K562 (cell line): ENCODE data around the gene BBX. TPM values are rescaled to one million over a fixed set of nuclear protein-coding genes. Genes with fewer than 3 reads are reported as not detected.

Experiments
- ATAC-seq: fragments of 200-7000 bp; cut with Tn5 transposase; 3 replicates; pipeline ENCODE4 v1.9.1; 2020; ENCODE audit warnings: moderate library complexity
- BruUV-seq: library from RNA; stranded (reverse); fragments of 400-500 nt; replicated peaks from 2 replicates; lab custom pipeline; 2021; lab: Mats Ljungman, UMichigan
- CTCF ChIA-PET: fragments of 300-600 bp; formaldehyde crosslinking; extraction: SDS; loops from one replicate; lab custom pipeline; 2021; ENCODE audit warnings: low intra/inter-chr PET ratio; lab: Yijun Ruan, JAX
- POLR2A ChIA-PET: fragments of 300-600, 350-650 bp; sonication (Branson Sonifier 250); formaldehyde crosslinking; extraction: SDS; loops from one replicate; lab custom pipeline; 2021; ENCODE audit warnings: antibody characterized with exemption, inconsistent platforms; lab: Yijun Ruan, JAX
- DNase-seq, 4 experiments: peaks; one replicate each; pipeline versions ENCODE4 v3.0.0 to v3.0.0-alpha.2; 2011 to 2018; ENCODE audit warnings: low spot score in 3 of 4, mixed read lengths in 3 of 4; ENCODE audit errors: extremely low read depth in 1 of 4
- FAIRE-seq: peaks from 2 replicates; lab custom pipeline; 2011; peaks lifted over from hg19 to GRCh38; lab: Jason Lieb, UNC
- H2AFZ ChIP-seq: 2 replicates; pipeline ENCODE4 v1.6.0; 2011; ENCODE audit warnings: low read depth, low read length, control low read depth, inconsistent platforms
- H3K27ac ChIP-seq: fragments of 200-600 bp; 3 replicates; pipeline ENCODE4 v1.8.0; 2011; ENCODE audit warnings: low read depth, mild to moderate bottlenecking, control low read depth, inconsistent platforms, low read length, moderate library complexity, mixed read lengths; ENCODE audit errors: extremely low read depth
- H3K27me3 ChIP-seq, 2 experiments: fragments of 300-600 bp in 1 of 2; 2 replicates in 1 of 2; 3 replicates in 1 of 2; pipeline versions ENCODE4 v1.6.0 to v1.8.0; 2011; ENCODE audit warnings: inconsistent platforms in 2 of 2, low read length in 2 of 2, mild to moderate bottlenecking in 1 of 2, mixed read lengths in 1 of 2, moderate library complexity in 1 of 2; ENCODE audit not compliant: control insufficient read depth in 2 of 2, insufficient read depth in 2 of 2
- H3K36me3 ChIP-seq: fragments of 300-600 bp; 3 replicates; pipeline ENCODE4 v1.8.0; 2011; ENCODE audit warnings: mild to moderate bottlenecking, low read length, inconsistent platforms; ENCODE audit not compliant: control insufficient read depth, insufficient read depth
- H3K4me1 ChIP-seq, 2 experiments: fragments of 200-600 bp in 1 of 2; replicated peaks in 1 of 2; 2 replicates in 1 of 2; 3 replicates in 1 of 2; pipeline versions ENCODE4 v1.5.1 to v1.8.0; 2011; ENCODE audit warnings: inconsistent platforms in 2 of 2, low read length in 2 of 2, mild to moderate bottlenecking in 1 of 2, mixed read lengths in 1 of 2, moderate library complexity in 1 of 2; ENCODE audit not compliant: control insufficient read depth in 2 of 2, insufficient read depth in 2 of 2
- H3K4me2 ChIP-seq: 2 replicates; pipeline ENCODE4 v1.6.1; 2011; ENCODE audit warnings: low read length, control low read depth, inconsistent platforms, mixed read lengths; ENCODE audit not compliant: insufficient read depth
- H3K4me3 ChIP-seq: fragments of 200-600 bp; sonication (generic), shearing (Covaris generic); 2 replicates; pipeline ENCODE4 v1.5.1; 2016; ENCODE audit warnings: control low read depth, inconsistent platforms
- H3K79me2 ChIP-seq: fragments of 200-600 bp; 3 replicates; pipeline ENCODE4 v1.8.0; 2011; ENCODE audit warnings: low read length, inconsistent platforms; ENCODE audit not compliant: control insufficient read depth, insufficient read depth
- H3K9ac ChIP-seq, 2 experiments: 2 replicates each; pipeline versions ENCODE4 v1.6.0 to v1.6.1; 2011; ENCODE audit warnings: low read depth in 2 of 2, low read length in 2 of 2, control low read depth in 1 of 2, inconsistent platforms in 1 of 2, mild to moderate bottlenecking in 1 of 2, mixed read lengths in 1 of 2; ENCODE audit not compliant: insufficient read depth in 1 of 2
- H3K9me1 ChIP-seq: one replicate; pipeline ENCODE4 v1.6.0; 2011; ENCODE audit warnings: inconsistent platforms, mild to moderate bottlenecking, low read length, moderate library complexity; ENCODE audit not compliant: control insufficient read depth, insufficient read depth
- H3K9me3 ChIP-seq: replicated peaks from 2 replicates; pipeline ENCODE4 v1.5.1; 2011; ENCODE audit warnings: low read depth, low read length, inconsistent platforms; ENCODE audit not compliant: control insufficient read depth, insufficient read depth
- H4K20me1 ChIP-seq: replicated peaks from 2 replicates; pipeline ENCODE4 v1.6.1; 2011; ENCODE audit warnings: low read length, inconsistent platforms, mixed read lengths; ENCODE audit not compliant: control insufficient read depth, insufficient read depth
- BRD9 ChIP-seq: fragments of 450-650 bp; IDR thresholded peaks from 2 replicates; pipeline ENCODE4 v1.6.1; 2018; ENCODE audit warnings: low read depth; ENCODE audit not compliant: partially characterized antibody
- CREB1 ChIP-seq, 2 experiments: sonication (generic) in 1 of 2; formaldehyde crosslinking in 1 of 2; IDR thresholded peaks; 2 replicates each; pipeline versions ENCODE4 v1.6.1 to v1.8.0; 2012 to 2022; ENCODE audit warnings: inconsistent platforms in 1 of 2, mild to moderate bottlenecking in 1 of 2, missing genetic modification reagents in 1 of 2, moderate library complexity in 1 of 2
- DMBX1 ChIP-seq: fragments of 250-450 bp; sonication (Bioruptor Pico); IDR thresholded peaks from 2 replicates; pipeline ENCODE4 v1.8.0; 2022; ENCODE audit warnings: inconsistent platforms, mild to moderate bottlenecking, moderate library complexity, borderline replicate concordance
- FOS ChIP-seq: IDR thresholded peaks from 3 replicates; pipeline ENCODE4 v1.6.1; 2011; ENCODE audit not compliant: insufficient read length; ENCODE audit errors: extremely low read depth
- FOXM1 ChIP-seq, 2 experiments: fragments of 450-650 bp in 1 of 2; sonication (generic) in 1 of 2; formaldehyde crosslinking in 1 of 2; IDR thresholded peaks; 2 replicates each; pipeline versions ENCODE4 v1.6.1 to v1.9.0; 2017 to 2022; ENCODE audit warnings: low read depth in 2 of 2, mild to moderate bottlenecking in 2 of 2, missing genetic modification reagents in 1 of 2, moderate library complexity in 1 of 2
- HDAC3 ChIP-seq: fragments of 450-650 bp; IDR thresholded peaks from 2 replicates; pipeline ENCODE4 v1.6.1; 2018; ENCODE audit warnings: borderline replicate concordance, mild to moderate bottlenecking, moderate library complexity; ENCODE audit not compliant: partially characterized antibody
- NCOR1 ChIP-seq: fragments of 450-650 bp; IDR thresholded peaks from 2 replicates; pipeline ENCODE4 v1.6.1; 2016; ENCODE audit warnings: mild to moderate bottlenecking, moderate library complexity
- NFIX ChIP-seq: fragments of 250-450 bp; sonication (Bioruptor Pico); IDR thresholded peaks from 2 replicates; pipeline ENCODE4 v1.4.0; 2020; ENCODE audit warnings: low read depth, mild to moderate bottlenecking, moderate library complexity
- NR3C1 ChIP-seq: sonication (generic); formaldehyde crosslinking; IDR thresholded peaks from 2 replicates; pipeline ENCODE4 v1.8.1; 2022; ENCODE audit warnings: missing genetic modification reagents
- POLR3A ChIP-seq: IDR thresholded peaks from 2 replicates; pipeline ENCODE4 v1.6.1; 2011; ENCODE audit warnings: borderline replicate concordance, mild to moderate bottlenecking, moderate library complexity; ENCODE audit not compliant: insufficient read length, insufficient read depth; ENCODE audit errors: extremely low read depth
- PPARD ChIP-seq: fragments of 250-450 bp; sonication (Bioruptor Pico); IDR thresholded peaks from 2 replicates; pipeline ENCODE4 v1.8.0; 2022; ENCODE audit warnings: inconsistent platforms, mild to moderate bottlenecking, moderate library complexity
- RB1 ChIP-seq: fragments of 450-650 bp; IDR thresholded peaks from 2 replicates; pipeline ENCODE4 v1.6.1; 2017; ENCODE audit warnings: low read depth, mild to moderate bottlenecking
- RUNX1 ChIP-seq: sonication (generic); IDR thresholded peaks from 2 replicates; pipeline ENCODE4 v1.6.1; 2016; ENCODE audit warnings: antibody characterized with exemption, low read depth
- SRSF7 ChIP-seq: fragments of 200-400 bp; formaldehyde crosslinking; optimal IDR thresholded peaks from 2 replicates; pipeline ENCODE3; 2017; ENCODE audit warnings: mild to moderate bottlenecking, low read depth, low read length
- TAF9B ChIP-seq: fragments of 450-650 bp; IDR thresholded peaks from 2 replicates; pipeline ENCODE4 v1.6.1; 2018; ENCODE audit warnings: mild to moderate bottlenecking; ENCODE audit not compliant: partially characterized antibody
- WHSC1 ChIP-seq: IDR thresholded peaks from one replicate; pipeline ENCODE4 v1.6.1; 2012; ENCODE audit warnings: low read length, control low read depth, inconsistent platforms
- ZNF274 ChIP-seq: IDR thresholded peaks from 2 replicates; pipeline ENCODE4 v1.6.1; 2011; ENCODE audit warnings: low read depth, mild to moderate bottlenecking, low read length, moderate library complexity, borderline replicate concordance
- WGBS: fragments of 100-300 bp; shearing (Covaris generic); methylation state at CpG from one replicate; pipeline ENCODE4 v1.1.6; 2016; ENCODE audit warnings: low coverage, mixed read lengths; ENCODE audit not compliant: insufficient coverage; ENCODE audit errors: missing lambda C conversion rate; 5-methylcytosine and 5-hydroxymethylcytosine counted together
- in situ Hi-C: fragments of 300-500 bp; cut with MboI; formaldehyde crosslinking; loops from 4 replicates; pipeline ENCODE4 v1.15.0; 2018; ENCODE audit warnings: inconsistent platforms, mixed read lengths
- intact Hi-C: fragments of 100-400 bp; cut with micrococcal nuclease; formaldehyde crosslinking; loops from 2 replicates; pipeline ENCODE4 v1.14.2; 2022
- polyA plus RNA-seq, 8 experiments: library from polyadenylated mRNA; depleted of rRNA in 4 of 8; stranded (reverse) in 5 of 8; unstranded in 3 of 8; fragments of >200 nt; fragmentation: Nextera tagmentation in 2 of 8; fragmentation: Illumina TruSeq in 1 of 8; extraction: Ambion mirVana in 2 of 8; extraction: Trizol in 1 of 8; gene quantifications; 2 replicates each; pipeline versions ENCODE4 v1.2.1 to v1.2.3, GENCODE V29; 2011 to 2014; ENCODE audit warnings: inconsistent platforms in 1 of 8, missing spikeins in 1 of 8
- total RNA-seq, 7 experiments: library from RNA; depleted of rRNA in 6 of 7; stranded (reverse); fragments of >200 nt in 6 of 7; fragmentation: Illumina TruSeq in 2 of 7; extraction: Trizol in 2 of 7; gene quantifications; 2 replicates each; pipeline versions ENCODE4 v1.2.1 to v1.2.3, GENCODE V29; 2011 to 2021; ENCODE audit warnings: low replicate concordance in 1 of 7
- TF ChIP-seq, protein P1 (sequence below): fragments of 450-650 bp; IDR thresholded peaks from 2 replicates; pipeline ENCODE4 v1.6.1; 2018; ENCODE audit warnings: mild to moderate bottlenecking, low read depth; ENCODE audit not compliant: partially characterized antibody
- TF ChIP-seq, protein P2 (sequence below): sonication (generic); formaldehyde crosslinking; IDR thresholded peaks from 2 replicates; pipeline ENCODE4 v1.4.0; 2020; ENCODE audit warnings: mild to moderate bottlenecking, missing genetic modification reagents

BBX gene
- total and polyA plus RNA-seq, 9 of the 15 experiments (the other 6 are each of a cell fraction or from before 2014, with no cell fraction given), result 4.9 to 19.5 (median 11.8) TPM

DNA sequence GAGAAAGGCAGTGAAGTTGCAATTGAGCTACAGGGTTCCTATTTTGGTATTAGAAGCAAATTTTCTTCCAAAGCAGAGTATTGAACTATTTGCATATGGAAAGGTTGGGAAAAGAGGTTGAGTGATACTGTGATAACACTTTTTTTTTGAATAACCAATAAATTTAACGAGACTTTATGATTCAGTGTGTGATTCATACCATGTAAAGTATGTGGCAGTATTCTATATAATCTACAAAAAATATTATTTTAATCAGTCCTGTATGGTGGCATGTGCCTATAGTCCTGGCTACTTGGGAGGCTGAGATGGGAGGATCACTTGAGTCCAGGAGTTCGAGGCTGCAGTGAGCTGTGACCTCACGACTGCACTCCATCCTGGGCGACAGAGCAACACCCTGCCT is 206.9 kb downstream of the BBX start:
- H3K4me3 ChIP-seq, result no peak overlapping the region

More for the DNA sequence above, 206.9 kb downstream of the BBX start:
- intact Hi-C loops (no loop called here), in situ Hi-C loops (no loop called here)
- Histone ChIP-seq H3K4me2 (no peak overlapping the region), H3K4me1 (no peaks in the 10 kb centered on the region), H3K27me3 (no peaks in the 10 kb centered on the region), H3K36me3 (peaks cover 5% of the 10 kb centered on the region; the same call in 2 of the 3 replicates), H3K9me1 (no peaks in the 10 kb centered on the region), H3K9ac (no peak overlapping the region), H3K79me2 (no peaks in the 10 kb centered on the region), H2AFZ (no peak overlapping the region), H4K20me1 (no peaks in the 10 kb centered on the region), H3K27ac (no peak overlapping the region), H3K9me3 (no peaks in the 10 kb centered on the region)
- WGBS, result 44% methylated on average over 4 of the region's 4 CpGs
- CTCF ChIA-PET, result no interaction called here
- BruUV-seq, result no TSS peak
- ATAC-seq (no peak), DNase-seq (no peak), FAIRE-seq (no peak)
- POLR2A ChIA-PET, result interaction anchor here (0.6 kb wide), 1 partner anchor 1166 kb away, joined by 4 read pairs; no protein-coding TSS in a partner anchor
- TF ChIP-seq NFIX (CRISPR knock-in tag) (no peak), DMBX1 (no peak), PPARD (CRISPR knock-in tag) (no peak), SRSF7 (no peak), NCOR1 (no peak), POLR3A (no peak), WHSC1 (no peak), RUNX1 (no peak), FOXM1 (IDR thresholded peaks at IDR 0.05; ENCODE audit: low read depth) (no peak), FOXM1 (CRISPR knock-in tag; IDR thresholded peaks at IDR 0.05; ENCODE audit: low read depth) (no peak), FOS (no peak), TAF9B (no peak), BRD9 (no peak), NR3C1 (CRISPR knock-in tag) (no peak), CREB1 (IDR thresholded peaks at IDR 0.05) (no peak), CREB1 (CRISPR knock-in tag; IDR thresholded peaks at IDR 0.05) (no peak), RB1 (no peak), ZNF274 (no peak), HDAC3 (no peak)
- TF ChIP-seq, protein P1, sequence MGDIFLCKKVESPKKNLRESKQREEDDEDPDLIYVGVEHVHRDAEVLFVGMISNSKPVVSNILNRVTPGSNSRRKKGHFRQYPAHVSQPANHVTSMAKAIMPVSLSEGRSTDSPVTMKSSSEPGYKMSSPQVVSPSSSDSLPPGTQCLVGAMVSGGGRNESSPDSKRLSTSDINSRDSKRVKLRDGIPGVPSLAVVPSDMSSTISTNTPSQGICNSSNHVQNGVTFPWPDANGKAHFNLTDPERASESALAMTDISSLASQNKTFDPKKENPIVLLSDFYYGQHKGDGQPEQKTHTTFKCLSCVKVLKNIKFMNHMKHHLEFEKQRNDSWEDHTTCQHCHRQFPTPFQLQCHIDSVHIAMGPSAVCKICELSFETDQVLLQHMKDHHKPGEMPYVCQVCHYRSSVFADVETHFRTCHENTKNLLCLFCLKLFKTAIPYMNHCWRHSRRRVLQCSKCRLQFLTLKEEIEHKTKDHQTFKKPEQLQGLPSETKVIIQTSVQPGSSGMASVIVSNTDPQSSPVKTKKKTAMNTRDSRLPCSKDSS, result no peak
- TF ChIP-seq, protein P2, sequence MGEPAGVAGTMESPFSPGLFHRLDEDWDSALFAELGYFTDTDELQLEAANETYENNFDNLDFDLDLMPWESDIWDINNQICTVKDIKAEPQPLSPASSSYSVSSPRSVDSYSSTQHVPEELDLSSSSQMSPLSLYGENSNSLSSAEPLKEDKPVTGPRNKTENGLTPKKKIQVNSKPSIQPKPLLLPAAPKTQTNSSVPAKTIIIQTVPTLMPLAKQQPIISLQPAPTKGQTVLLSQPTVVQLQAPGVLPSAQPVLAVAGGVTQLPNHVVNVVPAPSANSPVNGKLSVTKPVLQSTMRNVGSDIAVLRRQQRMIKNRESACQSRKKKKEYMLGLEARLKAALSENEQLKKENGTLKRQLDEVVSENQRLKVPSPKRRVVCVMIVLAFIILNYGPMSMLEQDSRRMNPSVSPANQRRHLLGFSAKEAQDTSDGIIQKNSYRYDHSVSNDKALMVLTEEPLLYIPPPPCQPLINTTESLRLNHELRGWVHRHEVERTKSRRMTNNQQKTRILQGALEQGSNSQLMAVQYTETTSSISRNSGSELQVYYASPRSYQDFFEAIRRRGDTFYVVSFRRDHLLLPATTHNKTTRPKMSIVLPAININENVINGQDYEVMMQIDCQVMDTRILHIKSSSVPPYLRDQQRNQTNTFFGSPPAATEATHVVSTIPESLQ, result no peak
